H1 (cell line): Measurements from ENCODE around the gene SMOC2. TPM values are rescaled to one million over a fixed set of nuclear protein-coding genes. Genes with fewer than 3 reads are reported as not detected.

Experiments
- CTCF ChIA-PET: fragments of 300-600 bp; sonication (Branson Sonifier 250); formaldehyde crosslinking; loops from one replicate; lab custom pipeline; 2021; ENCODE audit not compliant: partially characterized antibody; lab: Charles Lee
- POLR2A ChIA-PET: fragments of 300-600 bp; sonication (Branson Sonifier 250); formaldehyde crosslinking; loops from one replicate; lab custom pipeline; 2021; ENCODE audit warnings: inconsistent platforms; ENCODE audit not compliant: partially characterized antibody; lab: Charles Lee
- DNase-seq, 2 experiments: peaks; one replicate each; pipeline versions ENCODE4 v3.0.0 to v3.0.0-alpha.2; 2010 to 2022; ENCODE audit warnings: low spot score in 2 of 2, low read depth in 1 of 2, mixed read lengths in 1 of 2
- FAIRE-seq: peaks from 2 replicates; lab custom pipeline; 2011; peaks lifted over from hg19 to GRCh38; lab: Jason Lieb, UNC
- H2AFZ ChIP-seq: 2 replicates; pipeline ENCODE4 v1.8.1; 2012; ENCODE audit warnings: low read length, inconsistent platforms
- H2AK5ac ChIP-seq: 2 replicates; pipeline ENCODE4 v1.6.1; 2013; ENCODE audit warnings: low read depth, low read length
- H2BK120ac ChIP-seq: replicated peaks from 2 replicates; pipeline ENCODE3; 2013; ENCODE audit warnings: low read depth, low read length, inconsistent platforms
- H2BK12ac ChIP-seq: 2 replicates; pipeline ENCODE4 v1.6.1; 2013; ENCODE audit warnings: low read depth, low read length
- H2BK15ac ChIP-seq: 2 replicates; pipeline ENCODE4 v1.6.1; 2013; ENCODE audit warnings: low read length
- H2BK20ac ChIP-seq: 2 replicates; pipeline ENCODE4 v1.6.1; 2013; ENCODE audit warnings: low read length
- H2BK5ac ChIP-seq: 2 replicates; pipeline ENCODE4 v1.6.1; 2013; ENCODE audit warnings: low read depth, low read length
- H3K14ac ChIP-seq: 2 replicates; pipeline ENCODE4 v1.6.1; 2013; ENCODE audit warnings: inconsistent platforms; ENCODE audit not compliant: insufficient read length
- H3K18ac ChIP-seq: 2 replicates; pipeline ENCODE4 v1.6.1; 2013; ENCODE audit warnings: low read length; ENCODE audit errors: extremely low read depth
- H3K23ac ChIP-seq: 2 replicates; pipeline ENCODE4 v1.6.1; 2013; ENCODE audit warnings: inconsistent platforms; ENCODE audit not compliant: insufficient read length
- H3K23me2 ChIP-seq: 2 replicates; pipeline ENCODE4 v1.6.1; 2013; ENCODE audit warnings: low read depth, low read length
- H3K27ac ChIP-seq: 2 replicates; pipeline ENCODE4 v1.6.1; 2011; ENCODE audit warnings: low read depth, low read length, inconsistent platforms
- H3K27me3 ChIP-seq, 4 experiments: replicated peaks in 1 of 4; 1 replicate in 1 of 4; 2 replicates in 3 of 4; pipeline versions ENCODE4 v1.6.1 to v1.8.1; 2011 to 2013; ENCODE audit warnings: low read length in 3 of 4, mild to moderate bottlenecking in 3 of 4, inconsistent platforms in 2 of 4, mixed read lengths in 2 of 4, moderate library complexity in 1 of 4; ENCODE audit not compliant: control insufficient read depth in 3 of 4, insufficient read depth in 3 of 4; ENCODE audit errors: extremely low read depth in 1 of 4
- H3K36me3 ChIP-seq, 4 experiments: 2 replicates each; pipeline versions ENCODE4 v1.6.1 to v1.8.1; 2011 to 2013; ENCODE audit warnings: mild to moderate bottlenecking in 4 of 4, low read length in 3 of 4, moderate library complexity in 2 of 4, control low read depth in 1 of 4, inconsistent platforms in 1 of 4; ENCODE audit not compliant: insufficient read depth in 4 of 4, control insufficient read depth in 2 of 4
- H3K4ac ChIP-seq: replicated peaks from 2 replicates; pipeline ENCODE3; 2013; ENCODE audit warnings: low read length, low read depth, mixed read lengths, inconsistent platforms; ENCODE audit not compliant: insufficient read length
- H3K4me1 ChIP-seq, 4 experiments: replicated peaks in 1 of 4; 1 replicate in 1 of 4; 2 replicates in 3 of 4; pipeline versions ENCODE4 v1.6.1 to v1.8.1; 2011 to 2013; ENCODE audit warnings: low read length in 3 of 4, inconsistent platforms in 2 of 4, mixed read lengths in 1 of 4; ENCODE audit not compliant: insufficient read depth in 4 of 4, control insufficient read depth in 3 of 4
- H3K4me2 ChIP-seq, 2 experiments: 2 replicates each; pipeline versions ENCODE4 v1.6.1 to v1.8.1; 2011 to 2013; ENCODE audit warnings: low read depth in 2 of 2, low read length in 2 of 2, control low read depth in 1 of 2, inconsistent platforms in 1 of 2, mild to moderate bottlenecking in 1 of 2; ENCODE audit not compliant: insufficient read depth in 1 of 2
- H3K4me3 ChIP-seq, 4 experiments: fragments of 200-600, 300-600 bp in 1 of 4; sonication (generic), shearing (Covaris generic), sonication (Bioruptor Twin) in 1 of 4; 2 replicates each; pipeline versions ENCODE4 v1.5.1 to v1.8.1; 2011 to 2016; ENCODE audit warnings: low read length in 4 of 4, low read depth in 3 of 4, control low read depth in 2 of 4, inconsistent platforms in 2 of 4, mild to moderate bottlenecking in 2 of 4, mixed read lengths in 1 of 4, moderate library complexity in 1 of 4; ENCODE audit not compliant: insufficient read depth in 2 of 4; ENCODE audit errors: extremely low read depth in 1 of 4
- H3K56ac ChIP-seq: replicated peaks from 2 replicates; pipeline ENCODE3; 2013; ENCODE audit warnings: low read depth, mild to moderate bottlenecking, mixed read lengths, low read length, inconsistent platforms; ENCODE audit not compliant: insufficient read length
- H3K79me1 ChIP-seq: 2 replicates; pipeline ENCODE4 v1.6.1; 2013; ENCODE audit warnings: low read depth, low read length, control low read depth
- H3K79me2 ChIP-seq, 2 experiments: 2 replicates each; pipeline versions ENCODE4 v1.6.1 to v1.8.1; 2012 to 2013; ENCODE audit warnings: low read length in 2 of 2, mild to moderate bottlenecking in 2 of 2, inconsistent platforms in 1 of 2; ENCODE audit not compliant: insufficient read depth in 2 of 2, control insufficient read depth in 1 of 2
- H3K9ac ChIP-seq, 4 experiments: replicated peaks in 1 of 4; 1 replicate in 1 of 4; 2 replicates in 3 of 4; pipeline versions ENCODE4 v1.6.1 to v1.8.1; 2011 to 2013; ENCODE audit warnings: low read depth in 3 of 4, low read length in 3 of 4, control low read depth in 2 of 4, mild to moderate bottlenecking in 2 of 4, moderate library complexity in 2 of 4, inconsistent platforms in 1 of 4; ENCODE audit errors: extremely low read depth in 1 of 4
- H3K9me3 ChIP-seq, 2 experiments: 2 replicates each; pipeline versions ENCODE4 v1.6.1 to v1.8.1; 2012 to 2013; ENCODE audit warnings: mild to moderate bottlenecking in 2 of 2, moderate library complexity in 2 of 2, control low read depth in 1 of 2, inconsistent platforms in 1 of 2, low read depth in 1 of 2, low read length in 1 of 2, mixed read lengths in 1 of 2; ENCODE audit not compliant: insufficient read depth in 2 of 2
- H4K20me1 ChIP-seq, 2 experiments: replicated peaks in 1 of 2; 2 replicates each; pipeline versions ENCODE3 to v1.8.1; 2011 to 2013; ENCODE audit warnings: inconsistent platforms in 2 of 2, low read length in 2 of 2, mild to moderate bottlenecking in 1 of 2; ENCODE audit not compliant: insufficient read depth in 2 of 2, control insufficient read depth in 1 of 2
- H4K5ac ChIP-seq: 2 replicates; pipeline ENCODE4 v1.6.1; 2013; ENCODE audit warnings: low read length, low read depth, mixed read lengths, inconsistent platforms; ENCODE audit not compliant: insufficient read length
- H4K8ac ChIP-seq: 2 replicates; pipeline ENCODE4 v1.8.0; 2013; ENCODE audit warnings: mild to moderate bottlenecking, moderate library complexity, low read length, inconsistent platforms; ENCODE audit not compliant: insufficient read depth; ENCODE audit errors: extremely low read depth
- H4K91ac ChIP-seq: replicated peaks from 2 replicates; pipeline ENCODE3; 2013; ENCODE audit warnings: low read length, mixed read lengths, inconsistent platforms; ENCODE audit not compliant: insufficient read length
- GTF2F1 ChIP-seq: IDR thresholded peaks from 2 replicates; pipeline ENCODE4 v1.6.1; 2012; ENCODE audit warnings: low read depth, low read length, improper control_type of control experiment, borderline replicate concordance
- MAX ChIP-seq: IDR thresholded peaks from 2 replicates; pipeline ENCODE4 v1.6.1; 2012; ENCODE audit warnings: inconsistent platforms
- WGBS, 2 experiments: shearing (Covaris generic) in 1 of 2; methylation state at CpG; one replicate each; pipeline versions ENCODE4 v1.1.6 to v1.1.7; 2013 to 2015; ENCODE audit warnings: low lambda C conversion rate in 2 of 2, mixed read lengths in 2 of 2, inconsistent platforms in 1 of 2, low coverage in 1 of 2, missing lambda C conversion rate in 1 of 2; ENCODE audit not compliant: insufficient replicate concordance in 2 of 2, insufficient coverage in 1 of 2, insufficient read length in 1 of 2; ENCODE audit errors: extremely low coverage in 1 of 2, missing lambda C conversion rate in 1 of 2; 5-methylcytosine and 5-hydroxymethylcytosine counted together
- polyA plus RNA-seq, 7 experiments: library from polyadenylated mRNA; depleted of rRNA in 3 of 7; stranded (reverse) in 5 of 7; unstranded in 2 of 7; fragments of >200 nt in 5 of 7; fragments of 200-250 nt in 2 of 7; gene quantifications; 1 replicate in 5 of 7; 2 replicates in 1 of 7; 4 replicates in 1 of 7; pipeline versions ENCODE4 v1.2.1 to v1.2.3, GENCODE V29; 2011 to 2013; ENCODE audit warnings: missing spikeins in 2 of 7, mixed read lengths in 2 of 7
- total RNA-seq: library from RNA; stranded (reverse); fragmentation: NEBNext Ultra II Directional; extraction: Animal tissue kit (Norgen Biotek cat#: 25700); gene quantifications from 2 replicates; pipeline ENCODE4 v1.2.1, GENCODE V29; 2021

SMOC2 gene
- total and polyA plus RNA-seq, 2 of the 8 experiments (the other 6 are each of a cell fraction or from before 2014, with no cell fraction given): 7.7 to 8.5 TPM

GRCh38 chr6:168428052-168428826, 12.7 kb upstream of the SMOC2 start:
- no peak overlapping the region for H2AK5ac ChIP-seq
- H3K27ac ChIP-seq: no peak overlapping the region
- no peaks in the 10 kb centered on the region for H3K23me2 ChIP-seq
- H3K4ac ChIP-seq: no peak overlapping the region
- no peak overlapping the region for H3K9ac ChIP-seq
- H2BK20ac ChIP-seq: no peak overlapping the region
- no peak overlapping the region for H2BK12ac ChIP-seq
- no peaks in the 10 kb centered on the region; a peak in 2 of 7 replicates for H3K27me3 ChIP-seq
- ChIA-PET CTCF (interaction anchor here (0.7 to 1.1 kb wide), 2 partner anchors 10 to 13 kb away, joined by 3 read pairs; no protein-coding TSS in a partner anchor), POLR2A (no interaction called here)
- no peak overlapping the region for H2AFZ ChIP-seq
- H2BK5ac ChIP-seq: no peak overlapping the region
- H4K8ac ChIP-seq: no peak overlapping the region
- no peak overlapping the region for H2BK15ac ChIP-seq
- H4K91ac ChIP-seq: no peak overlapping the region
- DNase-seq: no peak
- no peaks in the 10 kb centered on the region for H3K9me3 ChIP-seq
- peaks cover 0 to 10% (median 5%) of the 10 kb centered on the region in 4 experiments; a peak in 4 of 7 replicates for H3K4me1 ChIP-seq
- peaks cover 0 to 1% of the 10 kb centered on the region in 2 experiments for H4K20me1 ChIP-seq
- H3K4me2 ChIP-seq: no peak overlapping the region
- no peaks in the 10 kb centered on the region for H3K79me2 ChIP-seq
- no peaks in the 10 kb centered on the region for H3K79me1 ChIP-seq
- 86% methylated on average over 14 of the region's 14 CpGs; no CpG with 5 or more reads in 1 of the 2 experiments for WGBS, 2 experiments
- H3K4me3 ChIP-seq: no peak overlapping the region
- H3K23ac ChIP-seq: no peak overlapping the region
- H3K14ac ChIP-seq: no peak overlapping the region
- no peak overlapping the region for H4K5ac ChIP-seq
- no peaks in the 10 kb centered on the region for H3K36me3 ChIP-seq
- no peak overlapping the region for H3K18ac ChIP-seq
- 0 out of 2 replicates have a peak, but pooled peaks have one; percentile 33 for TF ChIP-seq MAX
- TF ChIP-seq GTF2F1: no peak
- TF ChIP-seq, all 59 proteins: peak for 1
- no peak for FAIRE-seq
- H2BK120ac ChIP-seq: no peak overlapping the region
- H3K56ac ChIP-seq: no peak overlapping the region
